HG03342 (cell line): ENCODE data around the gene RABGEF1.
"Not testable (repeated sequence)": the region's sequence is repeated elsewhere in the genome, so short reads cannot be mapped to it uniquely, and the experiment has no call there.

Source experiments
- ATAC-seq: cut with Tn5 transposase; IDR thresholded peaks from one replicate; pipeline ENCODE4 v1.9.1; 2021; ENCODE audit warnings: mild to moderate bottlenecking, moderate library complexity; ENCODE audit not compliant: unreplicated experiment

Gene RABGEF1

DNA sequence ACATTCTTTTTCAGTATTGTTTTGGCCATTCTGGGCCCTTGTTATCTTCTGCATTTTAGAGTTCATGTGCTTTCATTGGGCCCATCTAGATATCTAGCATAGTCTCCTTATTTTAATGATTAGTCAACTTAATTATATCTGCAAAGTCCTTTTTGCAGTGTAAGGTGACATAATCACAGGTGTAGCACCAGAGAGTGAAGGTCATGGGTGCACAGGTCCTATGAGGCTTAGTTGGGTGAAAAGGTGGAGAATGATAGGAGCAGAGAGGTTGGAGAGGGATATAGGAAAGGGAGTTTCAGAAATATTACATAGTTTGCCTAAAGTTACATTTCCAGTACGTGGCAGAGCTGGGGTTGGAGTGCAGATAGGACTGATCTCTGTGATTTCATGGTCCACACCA, 24.4 kb downstream of the RABGEF1 start:
- not testable (repeated sequence) for ATAC-seq

DNA sequence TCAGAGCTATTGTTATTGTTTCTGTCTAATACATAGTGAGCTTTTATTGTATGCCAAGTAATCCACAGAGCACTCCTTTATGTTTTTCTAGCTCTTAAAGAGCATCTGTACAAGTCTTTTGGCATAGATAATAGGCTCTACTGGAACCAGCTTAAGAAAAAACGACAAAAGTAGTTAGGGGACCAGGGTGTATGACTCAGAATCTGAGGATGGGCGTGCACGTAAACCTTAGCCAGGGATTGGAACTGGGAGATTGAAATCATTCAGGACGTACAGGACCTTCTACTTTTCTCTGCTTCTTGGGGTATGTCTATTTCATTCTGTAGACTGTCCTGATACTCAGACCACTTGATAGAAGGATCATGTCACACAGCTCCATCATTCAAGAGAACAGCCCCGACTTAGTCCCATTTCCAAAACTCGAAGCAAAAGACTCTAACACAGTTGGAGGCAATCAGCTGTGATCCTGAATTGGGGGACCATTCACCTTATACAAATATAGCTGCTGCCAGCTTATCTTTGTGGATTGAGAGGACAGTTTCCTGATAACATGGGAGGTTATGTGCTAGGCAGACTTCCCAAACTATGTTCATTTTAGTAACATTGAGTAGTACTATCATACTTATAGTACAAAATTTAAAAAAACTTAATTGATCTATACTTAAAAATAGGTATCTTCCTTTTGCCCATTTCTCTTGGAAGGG, 24.9 kb downstream of the RABGEF1 start:
- ATAC-seq = not testable (repeated sequence)

GRCh38 chr7:66766041-66766440, 25.5 kb downstream of the RABGEF1 start:
- no peak for ATAC-seq

GRCh38 chr7:66767486-66767885, 27.0 kb downstream of the RABGEF1 start:
- not testable (repeated sequence) for ATAC-seq

- ATAC-seq = no peak
Measured at GRCh38 chr7:66768865-66769832, 28.6 kb downstream of the RABGEF1 start.

- no peak for ATAC-seq
Measured at GRCh38 chr7:66769833-66770512, 29.4 kb downstream of the RABGEF1 start.

- ATAC-seq = no peak
Measured at GRCh38 chr7:66771795-66772194, 31.3 kb downstream of the RABGEF1 start.

DNA sequence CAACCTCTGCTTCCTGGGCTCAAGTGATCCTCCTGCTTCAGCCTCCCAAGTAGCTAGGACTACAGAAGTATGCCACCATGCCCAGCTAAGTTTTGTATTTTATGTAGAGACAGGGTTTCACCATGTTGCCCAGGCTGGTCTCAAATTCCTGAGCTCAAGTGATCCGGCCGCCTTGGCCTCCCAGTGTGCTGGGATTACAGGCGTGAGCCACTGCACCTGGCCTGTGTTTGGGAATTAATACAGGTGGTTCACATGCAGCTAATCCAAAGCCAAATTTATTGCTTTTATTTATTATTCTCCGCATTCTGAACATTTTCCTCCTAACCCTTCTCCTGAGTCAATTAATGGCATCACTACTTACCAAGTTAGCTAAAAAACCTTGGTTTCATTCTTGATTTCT, 33.2 kb downstream of the RABGEF1 start:
- not testable (repeated sequence) for ATAC-seq

- not testable (repeated sequence) for ATAC-seq
Measured at GRCh38 chr7:66776383-66776782, 35.9 kb downstream of the RABGEF1 start.

DNA sequence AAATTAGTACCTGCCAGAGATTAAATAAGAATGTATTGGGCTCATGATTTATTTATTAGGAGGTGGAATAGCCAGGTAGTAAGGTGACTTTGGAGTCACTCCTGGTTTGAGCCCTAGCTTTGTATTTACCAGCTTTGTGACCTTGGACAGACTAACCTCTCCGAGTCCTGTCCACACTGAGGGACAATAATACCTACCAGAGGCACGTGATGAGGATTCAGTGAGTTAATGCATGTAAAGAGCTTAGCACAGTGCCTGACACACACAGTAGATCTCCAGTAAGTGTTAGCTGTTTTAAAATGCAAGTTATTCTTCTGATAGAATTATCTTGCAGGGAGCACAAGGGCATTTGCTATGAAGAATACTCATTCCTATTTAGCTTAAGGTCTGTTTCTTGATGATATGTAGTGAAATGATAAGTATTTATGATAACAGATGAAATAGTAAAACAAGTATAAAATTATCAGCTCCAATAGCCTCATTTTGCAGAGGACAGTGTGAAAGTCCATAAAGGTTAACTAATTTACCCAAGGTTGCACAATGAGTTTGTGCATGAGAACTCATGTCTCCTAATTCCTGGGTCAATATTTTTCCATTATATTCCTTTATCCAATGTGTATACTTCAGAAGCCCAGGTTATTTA, 36.4 kb downstream of the RABGEF1 start:
- ATAC-seq = no peak

DNA sequence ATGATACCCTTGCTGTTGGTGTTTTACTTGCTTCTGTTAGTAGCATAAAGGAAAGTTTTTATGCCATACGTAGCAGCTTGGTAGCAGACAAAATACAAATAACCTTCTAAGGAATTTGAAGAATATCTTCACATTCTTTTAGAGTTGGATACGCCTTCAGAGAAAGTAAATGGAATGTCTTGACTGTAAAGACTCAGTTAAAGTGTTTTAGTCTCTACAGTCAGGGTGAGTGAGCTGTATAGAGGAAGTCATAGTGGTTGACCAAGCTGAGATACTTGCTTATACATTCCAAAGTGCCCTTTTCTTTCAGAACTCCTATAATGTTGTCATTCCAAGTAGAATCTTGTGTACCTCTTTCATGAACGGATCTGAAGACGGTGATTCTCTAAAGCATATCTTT, 37.7 kb downstream of the RABGEF1 start:
- ATAC-seq = no peak

DNA sequence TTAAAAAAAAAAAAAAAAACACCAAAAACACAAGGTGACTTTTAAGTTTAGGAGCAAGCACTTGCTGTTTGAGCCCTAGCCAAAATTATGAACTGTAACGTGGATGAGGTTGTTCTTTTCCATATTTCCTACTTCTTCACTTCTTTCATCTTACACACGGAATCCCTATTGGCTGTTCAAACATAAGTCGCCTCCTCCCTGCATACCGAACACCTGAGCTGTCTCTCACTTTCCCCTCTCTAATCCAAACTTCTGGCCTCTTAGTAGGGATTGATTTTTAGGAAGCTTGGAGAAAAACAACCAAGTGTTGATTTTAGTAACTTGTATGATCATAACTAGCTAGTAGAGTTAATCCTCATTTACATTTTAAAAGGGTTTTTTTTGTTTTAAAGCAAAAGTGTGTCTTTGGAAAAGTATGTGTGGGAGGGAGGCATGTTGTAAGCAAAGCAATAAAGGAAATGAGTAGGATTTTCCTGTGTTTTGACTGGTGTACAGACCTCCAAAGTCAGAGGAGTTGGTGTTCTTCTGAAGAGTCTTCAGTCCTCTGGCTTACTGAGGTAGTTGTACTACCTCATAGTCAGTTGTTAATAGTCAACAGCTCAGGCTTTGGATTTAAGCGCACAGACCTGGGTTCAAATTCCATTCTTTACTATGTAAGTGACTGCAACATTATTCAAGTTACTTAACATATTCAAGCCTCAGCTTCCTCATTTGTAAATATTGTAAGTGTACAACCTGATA, 39.3 kb downstream of the RABGEF1 start:
- ATAC-seq = no peak

DNA sequence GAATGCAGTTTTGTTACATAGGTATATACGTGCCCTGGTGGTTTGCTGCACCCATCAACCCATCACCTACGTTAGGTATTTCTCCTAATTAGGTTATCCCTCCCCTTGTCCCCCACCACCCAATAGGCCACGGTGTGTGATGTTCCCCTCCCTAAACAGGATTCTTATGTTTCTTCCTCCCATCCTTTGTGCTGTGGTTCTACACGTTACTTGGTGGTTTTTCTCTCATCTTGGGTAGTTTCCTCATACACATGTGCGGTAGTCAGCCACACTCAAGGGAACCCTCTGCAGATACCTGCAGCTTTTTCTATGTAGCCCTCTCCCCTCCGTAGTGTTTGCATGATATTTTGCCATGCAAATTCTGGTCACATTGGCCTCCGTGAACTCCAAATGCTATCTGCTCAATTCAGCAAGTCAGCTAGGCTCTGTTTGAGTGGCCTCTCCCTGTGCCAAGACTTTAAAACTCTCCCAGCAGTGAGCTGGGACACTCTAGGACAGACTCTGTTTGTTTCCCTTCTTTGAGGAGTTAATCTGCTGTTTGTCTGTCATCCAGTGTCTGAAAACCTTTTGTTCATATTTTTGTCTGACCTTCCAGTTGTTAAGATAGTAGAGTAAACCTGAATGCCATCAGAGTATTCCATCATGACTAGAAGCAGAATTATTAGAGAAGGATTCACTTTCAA, 41.0 kb downstream of the RABGEF1 start:
- ATAC-seq = no peak

- ATAC-seq = not testable (repeated sequence)
Measured at GRCh38 chr7:66782875-66783274, 42.3 kb downstream of the RABGEF1 start.

GRCh38 chr7:66783887-66784595, 43.5 kb downstream of the RABGEF1 start:
- not testable (repeated sequence) for ATAC-seq

DNA sequence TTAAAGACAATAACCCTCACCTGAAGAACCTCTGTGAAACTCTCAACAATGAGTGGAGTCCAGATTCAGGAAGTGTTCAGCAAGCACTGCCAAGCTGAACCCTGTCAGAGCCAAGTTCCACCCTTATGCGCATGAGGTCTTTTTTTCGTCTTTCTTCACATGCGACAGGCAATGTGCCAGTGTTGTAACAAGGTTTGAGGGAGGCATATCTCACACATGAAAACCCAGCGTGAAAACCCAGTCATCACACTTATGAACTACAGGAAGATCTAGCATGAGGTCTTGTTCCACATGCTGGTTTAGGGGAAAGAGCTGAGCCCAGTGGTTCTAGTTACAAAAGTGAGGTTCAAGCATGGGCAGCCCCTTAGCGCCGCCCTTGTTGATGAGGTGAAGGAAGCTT, 49.7 kb downstream of the RABGEF1 start:
- no peak for ATAC-seq

DNA sequence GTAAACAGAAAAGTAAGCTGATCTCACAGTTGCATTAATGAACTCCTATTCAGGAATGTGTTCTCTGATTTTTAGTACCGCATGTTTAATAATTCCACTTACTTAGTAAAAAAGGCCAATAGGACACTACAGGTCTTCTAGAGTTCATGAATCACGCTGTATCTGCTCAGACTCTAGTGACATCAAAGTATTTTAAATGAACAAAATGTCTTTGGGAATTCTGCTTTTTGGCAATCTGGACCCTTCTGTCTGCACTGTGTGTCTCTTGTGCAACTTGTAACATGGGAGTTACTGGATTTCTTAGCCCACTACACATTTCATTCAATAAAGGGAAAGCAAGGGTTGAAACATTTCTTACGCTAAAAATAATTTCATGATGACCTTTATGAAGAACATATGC, 50.2 kb downstream of the RABGEF1 start:
- ATAC-seq = no peak

GRCh38 chr7:66800591-66800990, 60.1 kb downstream of the RABGEF1 start:
- no peak for ATAC-seq

DNA sequence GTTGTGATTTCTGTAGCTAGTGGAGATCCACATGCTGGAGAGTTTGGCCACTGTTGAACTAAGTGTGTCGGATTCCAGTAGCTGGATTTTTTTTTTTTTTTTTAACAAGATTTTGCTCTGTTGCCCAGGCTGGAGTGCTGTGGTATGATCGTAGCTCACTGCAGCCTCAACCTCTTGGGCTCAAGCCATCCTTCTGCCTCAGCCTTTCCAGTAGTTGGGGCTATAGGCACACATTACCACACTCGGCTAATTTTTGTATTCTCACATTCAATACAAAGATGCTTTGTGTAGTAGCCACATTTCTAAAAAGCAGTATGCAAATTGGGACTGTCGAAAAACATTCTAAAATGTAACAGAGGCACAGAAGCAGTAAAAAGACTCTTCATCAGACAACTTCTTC, 63.5 kb downstream of the RABGEF1 start:
- no peak for ATAC-seq
